ENCODE results near the gene ITPRIP. TPM values are rescaled to one million over a fixed set of nuclear protein-coding genes. Genes with fewer than 3 reads are reported as not detected.

Gene ITPRIP
- total RNA-seq (10 to 100 TPM; 18.4 to 90.2 (median 27.7) TPM), polyA plus RNA-seq (10 to 100 TPM; 19.3 to 70.0 TPM)
- long read RNA-seq, donor 1, full-length matches to known transcripts, result 11 of 39 reads
- long read RNA-seq, donor 1, partial matches to known transcripts, result 0 of 39 reads
- long read RNA-seq, donor 1, other reads (novel, unspliced or antisense), result 28 of 39 reads
- long read RNA-seq, donor 2, full-length matches to known transcripts, result 116 of 202 reads
- long read RNA-seq, donor 2, partial matches to known transcripts, result 0 of 202 reads
- long read RNA-seq, donor 2, other reads (novel, unspliced or antisense), result 86 of 202 reads
- long read RNA-seq, donor 3, full-length matches to known transcripts, result 12 of 22 reads
- long read RNA-seq, donor 3, partial matches to known transcripts, result 0 of 22 reads
- long read RNA-seq, donor 3, other reads (novel, unspliced or antisense), result 10 of 22 reads

GRCh38 chr10:104337985-104338735, at the start of gene ITPRIP:
ITPRIP (minus strand) TSS chr10:104338465; CDS start chr10:104316051, 22,414 bp downstream.
- H3K36me3 ChIP-seq, result peaks cover 0 to 12% (median 0%) of the 10 kb centered on the region in 9 donors
- H3K27ac ChIP-seq, result peak within 1 kb of the TSS; percentile 96 to 100 (median 99)
- peaks cover 10 to 61% (median 52%) of the 10 kb centered on the region in 12 donors for H3K4me1 ChIP-seq
- DNase-seq (peak; percentile 82 to 88 (median 84)), ATAC-seq (peak; percentile 53 to 80 (median 78))
- TF ChIP-seq, protein P1, sequence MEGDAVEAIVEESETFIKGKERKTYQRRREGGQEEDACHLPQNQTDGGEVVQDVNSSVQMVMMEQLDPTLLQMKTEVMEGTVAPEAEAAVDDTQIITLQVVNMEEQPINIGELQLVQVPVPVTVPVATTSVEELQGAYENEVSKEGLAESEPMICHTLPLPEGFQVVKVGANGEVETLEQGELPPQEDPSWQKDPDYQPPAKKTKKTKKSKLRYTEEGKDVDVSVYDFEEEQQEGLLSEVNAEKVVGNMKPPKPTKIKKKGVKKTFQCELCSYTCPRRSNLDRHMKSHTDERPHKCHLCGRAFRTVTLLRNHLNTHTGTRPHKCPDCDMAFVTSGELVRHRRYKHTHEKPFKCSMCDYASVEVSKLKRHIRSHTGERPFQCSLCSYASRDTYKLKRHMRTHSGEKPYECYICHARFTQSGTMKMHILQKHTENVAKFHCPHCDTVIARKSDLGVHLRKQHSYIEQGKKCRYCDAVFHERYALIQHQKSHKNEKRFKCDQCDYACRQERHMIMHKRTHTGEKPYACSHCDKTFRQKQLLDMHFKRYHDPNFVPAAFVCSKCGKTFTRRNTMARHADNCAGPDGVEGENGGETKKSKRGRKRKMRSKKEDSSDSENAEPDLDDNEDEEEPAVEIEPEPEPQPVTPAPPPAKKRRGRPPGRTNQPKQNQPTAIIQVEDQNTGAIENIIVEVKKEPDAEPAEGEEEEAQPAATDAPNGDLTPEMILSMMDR (IDR thresholded peaks at IDR 0.05), result peak in 6 of 12 donors; percentile 11 to 49 (median 30)
- peak in 1 of 2 donors; percentile 98 for TF ChIP-seq POLR2A (IDR thresholded peaks at IDR 0.05)
- peak within 1 kb of the TSS; percentile 70 to 99 (median 89) for H3K4me3 ChIP-seq
- WGBS, 4 donors, result 0 to 1% (median 1%) methylated on average over 37 to 70 of the region's 70 CpGs
- intact Hi-C loops (cut with DNase I), result loop anchor here in 8 of 10 donors (1.0 to 5.0 kb wide), 5 partner anchors 27 to 37 kb away; no protein-coding TSS in a partner anchor
- H3K27me3 ChIP-seq, result no peaks in the 10 kb centered on the region
- no peaks in the 10 kb centered on the region for H3K9me3 ChIP-seq

DNA sequence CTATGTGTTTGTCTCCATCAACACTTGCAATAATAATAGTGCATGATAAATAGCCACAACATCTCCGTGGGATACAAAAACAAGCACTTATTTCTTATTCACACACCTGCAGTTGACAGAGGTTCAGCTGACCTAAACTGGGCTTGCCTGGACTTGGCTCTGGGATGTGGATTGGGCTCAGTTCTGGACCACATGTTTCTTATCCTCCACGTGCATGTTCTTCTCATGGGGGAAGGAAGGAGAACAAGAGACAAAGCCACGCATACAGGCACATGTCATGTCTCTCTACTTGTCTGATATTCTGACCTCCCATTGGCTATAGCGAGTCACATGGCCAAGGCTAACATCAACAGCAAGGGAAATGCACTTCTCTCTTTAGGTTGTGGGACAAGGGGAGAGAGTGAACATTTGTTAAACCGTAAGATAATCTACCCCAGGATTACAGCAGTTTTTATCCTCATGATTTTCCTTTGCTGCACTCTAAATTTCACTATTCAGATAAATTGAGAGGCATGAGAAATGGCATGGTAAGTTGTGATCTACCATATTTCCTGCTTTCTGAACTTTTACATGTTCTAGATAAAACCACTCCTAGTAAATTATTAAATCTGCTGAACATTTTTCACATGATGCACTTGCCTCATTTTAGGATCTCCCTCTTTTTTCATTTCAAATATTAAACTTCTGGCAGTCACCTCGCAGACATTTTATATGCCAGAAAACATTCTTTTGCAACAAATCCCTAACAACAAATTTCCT, 49.0 kb upstream of the ITPRIP start:
- Histone ChIP-seq H3K9me3 (no peaks in the 10 kb centered on the region), H3K4me3 (no peak overlapping the region), H3K27me3 (no peaks in the 10 kb centered on the region), H3K4me1 (peaks cover 0 to 6% (median 0%) of the 10 kb centered on the region in 12 donors), H3K27ac (no peak overlapping the region), H3K36me3 (no peaks in the 10 kb centered on the region)
- intact Hi-C loops (cut with DNase I), result no loop called here
- DNase-seq (no peak), ATAC-seq (no peak)
- no peak for TF ChIP-seq POLR2A (IDR thresholded peaks at IDR 0.05)
- TF ChIP-seq, protein P1 (IDR thresholded peaks at IDR 0.05), result no peak
- WGBS, 4 donors, result 76 to 85% (median 78%) methylated on average over 6 of the region's 6 CpGs

- ATAC-seq, result no peak
- no peaks in the 10 kb centered on the region for H3K27me3 ChIP-seq
- no peak overlapping the region for H3K27ac ChIP-seq
- no peak for DNase-seq
- WGBS, 4 donors, result 86 to 95% (median 89%) methylated on average over 4 of the region's 4 CpGs
- H3K4me3 ChIP-seq, result no peak overlapping the region
- no peaks in the 10 kb centered on the region for H3K9me3 ChIP-seq
- TF ChIP-seq, protein P1 (IDR thresholded peaks at IDR 0.05), result no peak
- no peak for TF ChIP-seq POLR2A (IDR thresholded peaks at IDR 0.05)
- H3K36me3 ChIP-seq, result no peaks in the 10 kb centered on the region
- no peaks in the 10 kb centered on the region for H3K4me1 ChIP-seq
- intact Hi-C loops (cut with DNase I), result no loop called here
These were observed 42.1 kb upstream of the ITPRIP start for GRCh38 chr10:104380336-104380735.
